ENCODE measurements around the gene TBC1D7.
A peak's percentile ranks its signal among the peaks of the same experiment; 100 is the strongest.

The TBC1D7 gene

DNA sequence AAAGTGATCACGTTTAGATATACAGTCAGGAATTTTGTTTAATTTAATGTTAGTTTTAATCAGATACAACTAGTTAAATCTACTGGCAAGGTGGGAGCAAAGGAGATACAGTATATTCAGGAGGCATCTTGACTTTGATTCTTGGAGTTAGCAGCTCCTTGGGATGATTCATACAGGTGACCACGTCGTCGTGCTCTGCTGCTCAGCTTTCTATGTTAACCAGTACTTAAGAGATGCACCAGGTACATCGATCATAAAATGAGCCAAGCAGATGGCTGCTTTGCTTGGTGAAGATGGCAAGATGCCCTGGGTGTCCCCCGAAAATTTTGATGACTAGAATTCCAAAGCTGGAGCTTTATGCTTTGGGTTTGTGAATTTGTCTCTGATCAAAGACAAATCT lies 64.7 kb downstream of the TBC1D7 start:
- DNase-seq = no peak

GRCh38 chr6:13262302-13263230 lies 65.8 kb downstream of the TBC1D7 start:
- DNase-seq = no peak

GRCh38 chr6:13261464-13261994 lies 66.8 kb downstream of the TBC1D7 start:
- peak; percentile 66 for DNase-seq

GRCh38 chr6:13260831-13261230 lies 67.5 kb downstream of the TBC1D7 start:
- DNase-seq = peak; percentile 22

GRCh38 chr6:13260101-13260598 lies 68.2 kb downstream of the TBC1D7 start:
- DNase-seq = no peak

DNA sequence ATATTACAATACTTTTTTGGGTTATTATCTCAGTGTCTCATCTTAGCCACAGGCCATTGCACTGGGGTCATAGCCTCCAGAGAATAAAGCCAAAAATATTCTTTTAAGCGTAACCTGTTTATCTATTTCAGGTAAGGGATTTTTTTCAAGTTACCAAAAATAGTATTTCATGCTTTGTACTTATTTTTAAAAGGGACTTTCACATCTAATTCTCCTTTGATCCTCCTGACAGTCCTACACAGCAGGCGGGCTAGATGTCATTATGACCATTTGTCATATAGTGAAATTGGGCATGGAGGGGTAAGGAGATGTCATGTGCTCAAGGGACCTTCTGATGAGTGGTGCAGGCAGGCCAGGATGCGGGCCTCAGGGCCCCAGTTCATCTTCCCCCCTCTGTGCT lies 68.9 kb downstream of the TBC1D7 start:
- peak; percentile 11 for DNase-seq

- no peak for DNase-seq
Measured at GRCh38 chr6:13256266-13257001, 71.9 kb downstream of the TBC1D7 start.

Measured in CD4-positive, alpha-beta T cell treated with Interferon gamma for 1 hour (primary cell).